Suprapubic skin (tissue), 4 donors: Measurements from ENCODE around the gene CFAP58.

ENCODE experiments used
- CTCF ChIP-seq, 2 donors: fragments of 200-600 bp in 1 of 2; fragments of 450-650 bp in 1 of 2; sonication (generic) in 1 of 2; IDR thresholded peaks; one replicate each; pipeline ENCODE4 v1.5.1; 2016 to 2019; ENCODE audit warnings: antibody characterized with exemption in 2 of 2, mild to moderate bottlenecking in 1 of 2, moderate library complexity in 1 of 2
- POLR2A ChIP-seq, 2 donors: fragments of 450-650 bp; IDR thresholded peaks; one replicate each; pipeline ENCODE4 v1.6.1; 2017; ENCODE audit warnings: antibody characterized with exemption in 2 of 2, mild to moderate bottlenecking in 2 of 2, moderate library complexity in 2 of 2
- POLR2AphosphoS5 ChIP-seq, 3 donors: sonication (generic); formaldehyde crosslinking; IDR thresholded peaks; one replicate each; pipeline ENCODE4 v1.6.1; 2017; ENCODE audit warnings: antibody characterized with exemption in 3 of 3

GRCh38 chr10:104311184-104311720, 42.4 kb upstream of the CFAP58 start:
- no peak for TF ChIP-seq CTCF (IDR thresholded peaks at IDR 0.05)
- no peak for TF ChIP-seq POLR2AphosphoS5 (IDR thresholded peaks at IDR 0.05)
- no peak for TF ChIP-seq POLR2A (IDR thresholded peaks at IDR 0.05)
